K562 (cell line): ENCODE measurements around the gene PTPRC. TPM values are rescaled to one million over a fixed set of nuclear protein-coding genes. Genes with fewer than 3 reads are reported as not detected.
A peak's percentile ranks its signal among the peaks of the same experiment; 100 is the strongest.

Experiments used
- ATAC-seq: fragments of 200-7000 bp; cut with Tn5 transposase; 3 replicates; pipeline ENCODE4 v1.9.1; 2020; ENCODE audit warnings: moderate library complexity
- BruUV-seq: library from RNA; stranded (reverse); fragments of 400-500 nt; replicated peaks from 2 replicates; lab custom pipeline; 2021; lab: Mats Ljungman, UMichigan
- CTCF ChIA-PET: fragments of 300-600 bp; formaldehyde crosslinking; extraction: SDS; loops from one replicate; lab custom pipeline; 2021; ENCODE audit warnings: low intra/inter-chr PET ratio; lab: Yijun Ruan, JAX
- POLR2A ChIA-PET: fragments of 300-600, 350-650 bp; sonication (Branson Sonifier 250); formaldehyde crosslinking; extraction: SDS; loops from one replicate; lab custom pipeline; 2021; ENCODE audit warnings: antibody characterized with exemption, inconsistent platforms; lab: Yijun Ruan, JAX
- DNase-seq, 4 experiments: peaks; one replicate each; pipeline versions ENCODE4 v3.0.0 to v3.0.0-alpha.2; 2011 to 2018; ENCODE audit warnings: low spot score in 3 of 4, mixed read lengths in 3 of 4; ENCODE audit errors: extremely low read depth in 1 of 4
- FAIRE-seq: peaks from 2 replicates; lab custom pipeline; 2011; peaks lifted over from hg19 to GRCh38; lab: Jason Lieb, UNC
- H2AFZ ChIP-seq: 2 replicates; pipeline ENCODE4 v1.6.0; 2011; ENCODE audit warnings: low read depth, low read length, control low read depth, inconsistent platforms
- H3K27ac ChIP-seq: fragments of 200-600 bp; 3 replicates; pipeline ENCODE4 v1.8.0; 2011; ENCODE audit warnings: low read depth, mild to moderate bottlenecking, control low read depth, inconsistent platforms, low read length, moderate library complexity, mixed read lengths; ENCODE audit errors: extremely low read depth
- H3K27me3 ChIP-seq, 2 experiments: fragments of 300-600 bp in 1 of 2; 2 replicates in 1 of 2; 3 replicates in 1 of 2; pipeline versions ENCODE4 v1.6.0 to v1.8.0; 2011; ENCODE audit warnings: inconsistent platforms in 2 of 2, low read length in 2 of 2, mild to moderate bottlenecking in 1 of 2, mixed read lengths in 1 of 2, moderate library complexity in 1 of 2; ENCODE audit not compliant: control insufficient read depth in 2 of 2, insufficient read depth in 2 of 2
- H3K36me3 ChIP-seq: fragments of 300-600 bp; 3 replicates; pipeline ENCODE4 v1.8.0; 2011; ENCODE audit warnings: mild to moderate bottlenecking, low read length, inconsistent platforms; ENCODE audit not compliant: control insufficient read depth, insufficient read depth
- H3K4me1 ChIP-seq, 2 experiments: fragments of 200-600 bp in 1 of 2; replicated peaks in 1 of 2; 2 replicates in 1 of 2; 3 replicates in 1 of 2; pipeline versions ENCODE4 v1.5.1 to v1.8.0; 2011; ENCODE audit warnings: inconsistent platforms in 2 of 2, low read length in 2 of 2, mild to moderate bottlenecking in 1 of 2, mixed read lengths in 1 of 2, moderate library complexity in 1 of 2; ENCODE audit not compliant: control insufficient read depth in 2 of 2, insufficient read depth in 2 of 2
- H3K4me2 ChIP-seq: 2 replicates; pipeline ENCODE4 v1.6.1; 2011; ENCODE audit warnings: low read length, control low read depth, inconsistent platforms, mixed read lengths; ENCODE audit not compliant: insufficient read depth
- H3K4me3 ChIP-seq: fragments of 200-600 bp; sonication (generic), shearing (Covaris generic); 2 replicates; pipeline ENCODE4 v1.5.1; 2016; ENCODE audit warnings: control low read depth, inconsistent platforms
- H3K79me2 ChIP-seq: fragments of 200-600 bp; 3 replicates; pipeline ENCODE4 v1.8.0; 2011; ENCODE audit warnings: low read length, inconsistent platforms; ENCODE audit not compliant: control insufficient read depth, insufficient read depth
- H3K9ac ChIP-seq, 2 experiments: 2 replicates each; pipeline versions ENCODE4 v1.6.0 to v1.6.1; 2011; ENCODE audit warnings: low read depth in 2 of 2, low read length in 2 of 2, control low read depth in 1 of 2, inconsistent platforms in 1 of 2, mild to moderate bottlenecking in 1 of 2, mixed read lengths in 1 of 2; ENCODE audit not compliant: insufficient read depth in 1 of 2
- H3K9me1 ChIP-seq: one replicate; pipeline ENCODE4 v1.6.0; 2011; ENCODE audit warnings: inconsistent platforms, mild to moderate bottlenecking, low read length, moderate library complexity; ENCODE audit not compliant: control insufficient read depth, insufficient read depth
- H3K9me3 ChIP-seq: replicated peaks from 2 replicates; pipeline ENCODE4 v1.5.1; 2011; ENCODE audit warnings: low read depth, low read length, inconsistent platforms; ENCODE audit not compliant: control insufficient read depth, insufficient read depth
- H4K20me1 ChIP-seq: replicated peaks from 2 replicates; pipeline ENCODE4 v1.6.1; 2011; ENCODE audit warnings: low read length, inconsistent platforms, mixed read lengths; ENCODE audit not compliant: control insufficient read depth, insufficient read depth
- CTCF ChIP-seq, 3 experiments: IDR thresholded peaks in 2 of 3; conservative IDR thresholded peaks in 1 of 3; 2 replicates each; pipeline ENCODE4 v1.5.1; 2011 to 2012; ENCODE audit warnings: low read length in 3 of 3, mild to moderate bottlenecking in 3 of 3, control low read depth in 2 of 3, improper control_type of control experiment in 1 of 3, inconsistent platforms in 1 of 3, low read depth in 1 of 3, mixed read lengths in 1 of 3, moderate library complexity in 1 of 3; ENCODE audit not compliant: insufficient read depth in 2 of 3
- HNRNPUL1 ChIP-seq: fragments of 200-400 bp; formaldehyde crosslinking; IDR thresholded peaks from 2 replicates; pipeline ENCODE4 v1.6.1; 2017; ENCODE audit warnings: low read length
- POLR2H ChIP-seq: IDR thresholded peaks from 2 replicates; pipeline ENCODE4 v1.6.1; 2016; ENCODE audit warnings: missing genetic modification characterization, low read depth, mild to moderate bottlenecking, control low read depth, missing compliant biosample characterization, moderate library complexity
- RAD21 ChIP-seq, 2 experiments: fragments of 250-450 bp in 1 of 2; fragments of 450-650 bp in 1 of 2; sonication (Bioruptor Pico) in 1 of 2; formaldehyde crosslinking in 1 of 2; IDR thresholded peaks in 1 of 2; conservative IDR thresholded peaks in 1 of 2; 2 replicates each; pipeline versions ENCODE4 v1.4.0 to v1.8.0; 2020 to 2022; ENCODE audit warnings: mild to moderate bottlenecking in 2 of 2, moderate library complexity in 1 of 2
- ZBTB8A ChIP-seq: fragments of 450-650 bp; IDR thresholded peaks from 2 replicates; pipeline ENCODE4 v1.6.1; 2018; ENCODE audit warnings: mild to moderate bottlenecking, moderate library complexity; ENCODE audit not compliant: partially characterized antibody
- in situ Hi-C: fragments of 300-500 bp; cut with MboI; formaldehyde crosslinking; loops from 4 replicates; pipeline ENCODE4 v1.15.0; 2018; ENCODE audit warnings: inconsistent platforms, mixed read lengths
- intact Hi-C: fragments of 100-400 bp; cut with micrococcal nuclease; formaldehyde crosslinking; loops from 2 replicates; pipeline ENCODE4 v1.14.2; 2022
- polyA plus RNA-seq, 8 experiments: library from polyadenylated mRNA; depleted of rRNA in 4 of 8; stranded (reverse) in 5 of 8; unstranded in 3 of 8; fragments of >200 nt; fragmentation: Nextera tagmentation in 2 of 8; fragmentation: Illumina TruSeq in 1 of 8; extraction: Ambion mirVana in 2 of 8; extraction: Trizol in 1 of 8; gene quantifications; 2 replicates each; pipeline versions ENCODE4 v1.2.1 to v1.2.3, GENCODE V29; 2011 to 2014; ENCODE audit warnings: inconsistent platforms in 1 of 8, missing spikeins in 1 of 8
- total RNA-seq, 7 experiments: library from RNA; depleted of rRNA in 6 of 7; stranded (reverse); fragments of >200 nt in 6 of 7; fragmentation: Illumina TruSeq in 2 of 7; extraction: Trizol in 2 of 7; gene quantifications; 2 replicates each; pipeline versions ENCODE4 v1.2.1 to v1.2.3, GENCODE V29; 2011 to 2021; ENCODE audit warnings: low replicate concordance in 1 of 7

The PTPRC gene
- total and polyA plus RNA-seq, 9 of the 15 experiments (the other 6 are each of a cell fraction or from before 2014, with no cell fraction given), result 7.1 to 107 (median 62.9) TPM

GRCh38 chr1:198756470-198756869 is 117.6 kb downstream of the PTPRC start:
- FAIRE-seq, result no peak
- Histone ChIP-seq H3K27ac (no peak overlapping the region), H3K4me1 (no peaks in the 10 kb centered on the region), H3K36me3 (peaks cover 14% of the 10 kb centered on the region; the same call in 2 of the 3 replicates), H2AFZ (no peak overlapping the region), H3K4me2 (no peak overlapping the region), H3K27me3 (no peaks in the 10 kb centered on the region), H3K9me3 (no peaks in the 10 kb centered on the region), H3K9ac (no peak overlapping the region), H3K4me3 (no peak overlapping the region), H3K9me1 (no peaks in the 10 kb centered on the region), H3K79me2 (no peaks in the 10 kb centered on the region), H4K20me1 (no peaks in the 10 kb centered on the region)
- ChIA-PET POLR2A (no interaction called here), CTCF (no interaction called here)
- DNase-seq, result no peak
- intact Hi-C loops, result no loop called here
- no TSS peak for BruUV-seq
- ATAC-seq, result no peak
- TF ChIP-seq ZBTB8A (no peak), RAD21 (CRISPR knock-in tag; conservative IDR thresholded peaks at IDR 0.05 in 1 of 2, IDR thresholded peaks at IDR 0.05 in 1 of 2) (0 out of 4 replicates have a peak, but pooled peaks of 1 of the 2 experiments have one; percentile 18), CTCF (IDR thresholded peaks at IDR 0.05 in 2 of 3, conservative IDR thresholded peaks at IDR 0.05 in 1 of 3; ENCODE audit: insufficient read depth in 2 of 3, low read depth in 1 of 3, low read length in 3 of 3) (peak in 1 of 3 experiments; percentile 12; a peak in 1 of 6 replicates), POLR2H (0 out of 2 replicates have a peak, but pooled peaks have one; percentile 12), HNRNPUL1 (no peak)
- in situ Hi-C loops, result loop anchor here (25.0 kb wide), 1 partner anchor 1756 kb away; no protein-coding TSS in a partner anchor
